B cell (primary cell): ENCODE results near the gene TEX13B.

ENCODE experiments used
- CTCF ChIP-seq: fragments of 200-600 bp; IDR thresholded peaks from one replicate; pipeline ENCODE4 v1.8.0; 2022; ENCODE audit warnings: antibody characterized with exemption, mild to moderate bottlenecking
- EZH2 ChIP-seq: IDR thresholded peaks from 2 replicates; pipeline ENCODE4 v1.6.1; 2012; ENCODE audit warnings: borderline replicate concordance, low read depth, mild to moderate bottlenecking, moderate library complexity, low read length; ENCODE audit not compliant: insufficient read depth, poor library complexity, severe bottlenecking

DNA sequence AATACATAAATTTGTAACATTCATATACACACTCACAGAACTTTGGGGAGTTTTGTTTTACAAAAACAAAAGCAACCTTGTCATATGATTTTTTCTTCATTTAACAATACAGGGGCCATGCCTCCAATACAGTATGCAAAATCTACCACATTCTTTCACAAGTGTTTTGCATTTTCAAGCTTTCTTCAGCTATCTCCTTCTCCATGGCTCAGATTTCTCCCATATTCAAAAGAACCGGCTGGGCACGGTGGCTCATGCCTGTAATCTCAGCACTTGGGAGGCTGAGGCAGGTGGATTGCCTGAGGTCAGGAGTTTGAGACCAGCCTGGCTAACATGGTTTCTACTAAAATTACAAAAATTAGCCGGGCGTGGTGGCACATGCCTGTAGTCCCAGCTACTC is 4.1 kb downstream of the TEX13B start:
- no peak for TF ChIP-seq CTCF
- no peak for TF ChIP-seq EZH2
